T-helper 2 cell treated with Interferon-gamma antibody and Interleukin-4, amounts not matched to agents 5 μg/mL and 100 μg/mL, for 36 hours (primary cell): ENCODE measurements around the gene CLDN24.

Experiments used
- DNase-seq: peaks from one replicate; pipeline ENCODE4 v3.0.0; 2021; ENCODE audit warnings: low spot score
- H3K27ac Mint-ChIP-seq: one replicate; pipeline ENCODE4 v1.8.0; 2021; ENCODE audit warnings: mild to moderate bottlenecking, mixed read lengths
- H3K27me3 Mint-ChIP-seq: one replicate; pipeline ENCODE4 v1.8.0; 2021; ENCODE audit warnings: low read depth, mixed read lengths
- H3K36me3 Mint-ChIP-seq: one replicate; pipeline ENCODE4 v1.8.0; 2021; ENCODE audit warnings: low read depth, mixed read lengths
- H3K4me1 Mint-ChIP-seq: one replicate; pipeline ENCODE4 v1.8.0; 2021; ENCODE audit warnings: low read depth, mixed read lengths
- H3K4me3 Mint-ChIP-seq: one replicate; pipeline ENCODE4 v1.8.0; 2022; ENCODE audit warnings: mild to moderate bottlenecking, moderate library complexity, mixed read lengths
- H3K9me3 Mint-ChIP-seq: one replicate; pipeline ENCODE4 v1.8.0; 2021; ENCODE audit warnings: mixed read lengths

Gene CLDN24

GRCh38 chr4:183295711-183296110 lies 26.5 kb downstream of the CLDN24 start:
- Mint-ChIP-seq H3K36me3 (no peaks in the 10 kb centered on the region), H3K4me3 (no peak overlapping the region), H3K9me3 (no peaks in the 10 kb centered on the region), H3K27me3 (no peaks in the 10 kb centered on the region), H3K27ac (no peak overlapping the region), H3K4me1 (no peaks in the 10 kb centered on the region)
- DNase-seq: no peak

- H3K27me3 Mint-ChIP-seq: no peaks in the 10 kb centered on the region
- H3K4me3 Mint-ChIP-seq: no peak overlapping the region
- DNase-seq: no peak
Measured at GRCh38 chr4:183291070-183291469, 31.2 kb downstream of the CLDN24 start.

GRCh38 chr4:183289688-183290087 lies 32.5 kb downstream of the CLDN24 start:
- Mint-ChIP-seq H3K36me3 (no peaks in the 10 kb centered on the region), H3K4me1 (no peaks in the 10 kb centered on the region), H3K27ac (no peak overlapping the region), H3K27me3 (no peaks in the 10 kb centered on the region), H3K9me3 (no peaks in the 10 kb centered on the region), H3K4me3 (no peak overlapping the region)
- DNase-seq: no peak

More at GRCh38 chr4:183291070-183291469, 31.2 kb downstream of the CLDN24 start:
- Mint-ChIP-seq H3K4me1 (no peaks in the 10 kb centered on the region), H3K36me3 (no peaks in the 10 kb centered on the region), H3K27ac (no peak overlapping the region), H3K9me3 (no peaks in the 10 kb centered on the region)

- DNase-seq: no peak
- H3K36me3 Mint-ChIP-seq: no peaks in the 10 kb centered on the region
- no peak overlapping the region for H3K4me3 Mint-ChIP-seq
- no peak overlapping the region for H3K27ac Mint-ChIP-seq
- no peaks in the 10 kb centered on the region for H3K4me1 Mint-ChIP-seq
- H3K9me3 Mint-ChIP-seq: no peaks in the 10 kb centered on the region
- no peaks in the 10 kb centered on the region for H3K27me3 Mint-ChIP-seq
Measured at GRCh38 chr4:183288955-183289354, 33.3 kb downstream of the CLDN24 start.

GRCh38 chr4:183287677-183288076 lies 34.5 kb downstream of the CLDN24 start:
- no peaks in the 10 kb centered on the region for H3K27me3 Mint-ChIP-seq
- no peaks in the 10 kb centered on the region for H3K36me3 Mint-ChIP-seq
- no peak overlapping the region for H3K27ac Mint-ChIP-seq
- no peaks in the 10 kb centered on the region for H3K4me1 Mint-ChIP-seq
- no peak for DNase-seq
- H3K4me3 Mint-ChIP-seq: no peak overlapping the region
- no peaks in the 10 kb centered on the region for H3K9me3 Mint-ChIP-seq

GRCh38 chr4:183287309-183287659 lies 34.9 kb downstream of the CLDN24 start:
- no peak overlapping the region for H3K27ac Mint-ChIP-seq
- DNase-seq: no peak
- H3K4me1 Mint-ChIP-seq: no peaks in the 10 kb centered on the region
- no peaks in the 10 kb centered on the region for H3K36me3 Mint-ChIP-seq
- H3K27me3 Mint-ChIP-seq: no peaks in the 10 kb centered on the region
- H3K9me3 Mint-ChIP-seq: no peaks in the 10 kb centered on the region
- H3K4me3 Mint-ChIP-seq: no peak overlapping the region

GRCh38 chr4:183286590-183287308 lies 35.5 kb downstream of the CLDN24 start:
- H3K9me3 Mint-ChIP-seq: no peaks in the 10 kb centered on the region
- no peaks in the 10 kb centered on the region for H3K4me1 Mint-ChIP-seq
- H3K27ac Mint-ChIP-seq: no peak overlapping the region
- no peaks in the 10 kb centered on the region for H3K27me3 Mint-ChIP-seq
- H3K36me3 Mint-ChIP-seq: no peaks in the 10 kb centered on the region
- no peak overlapping the region for H3K4me3 Mint-ChIP-seq
- DNase-seq: no peak

- Mint-ChIP-seq H3K36me3 (no peaks in the 10 kb centered on the region), H3K27me3 (no peaks in the 10 kb centered on the region), H3K4me3 (no peak overlapping the region), H3K4me1 (no peaks in the 10 kb centered on the region), H3K27ac (no peak overlapping the region), H3K9me3 (no peaks in the 10 kb centered on the region)
- no peak for DNase-seq
Measured at GRCh38 chr4:183285886-183286285, 36.3 kb downstream of the CLDN24 start.

GRCh38 chr4:183284965-183285364 lies 37.3 kb downstream of the CLDN24 start:
- Mint-ChIP-seq H3K36me3 (no peaks in the 10 kb centered on the region), H3K4me1 (no peaks in the 10 kb centered on the region), H3K27me3 (no peaks in the 10 kb centered on the region), H3K4me3 (no peak overlapping the region), H3K27ac (no peak overlapping the region), H3K9me3 (no peaks in the 10 kb centered on the region)
- no peak for DNase-seq

GRCh38 chr4:183284258-183284785 lies 37.9 kb downstream of the CLDN24 start:
- Mint-ChIP-seq H3K27me3 (no peaks in the 10 kb centered on the region), H3K4me1 (no peaks in the 10 kb centered on the region), H3K4me3 (no peak overlapping the region), H3K9me3 (no peaks in the 10 kb centered on the region), H3K36me3 (no peaks in the 10 kb centered on the region), H3K27ac (no peak overlapping the region)
- DNase-seq: no peak

- H3K4me3 Mint-ChIP-seq: no peak overlapping the region
- no peaks in the 10 kb centered on the region for H3K27me3 Mint-ChIP-seq
- H3K27ac Mint-ChIP-seq: no peak overlapping the region
- DNase-seq: no peak
- H3K36me3 Mint-ChIP-seq: no peaks in the 10 kb centered on the region
- H3K4me1 Mint-ChIP-seq: no peaks in the 10 kb centered on the region
- H3K9me3 Mint-ChIP-seq: peaks cover 7% of the 10 kb centered on the region
Measured at GRCh38 chr4:183276106-183276505, 46.1 kb downstream of the CLDN24 start.

- H3K36me3 Mint-ChIP-seq: no peaks in the 10 kb centered on the region
Measured at GRCh38 chr4:183272384-183272783, 49.8 kb downstream of the CLDN24 start.

More at GRCh38 chr4:183272384-183272783, 49.8 kb downstream of the CLDN24 start:
- H3K27me3 Mint-ChIP-seq: no peaks in the 10 kb centered on the region
- H3K27ac Mint-ChIP-seq: no peak overlapping the region
- DNase-seq: no peak
- no peak overlapping the region for H3K4me3 Mint-ChIP-seq
- H3K4me1 Mint-ChIP-seq: no peaks in the 10 kb centered on the region
- peaks cover 7% of the 10 kb centered on the region for H3K9me3 Mint-ChIP-seq
